GM18502 (cell line): ENCODE measurements around the gene NAGPA.
"Not testable (repeated sequence)": the region's sequence is repeated elsewhere in the genome, so short reads cannot be mapped to it uniquely, and the experiment has no call there.

Source experiments
- ATAC-seq: cut with Tn5 transposase; IDR thresholded peaks from one replicate; pipeline ENCODE4 v1.9.1; 2021; ENCODE audit warnings: mild to moderate bottlenecking; ENCODE audit not compliant: unreplicated experiment, poor library complexity

Gene NAGPA, protein sequence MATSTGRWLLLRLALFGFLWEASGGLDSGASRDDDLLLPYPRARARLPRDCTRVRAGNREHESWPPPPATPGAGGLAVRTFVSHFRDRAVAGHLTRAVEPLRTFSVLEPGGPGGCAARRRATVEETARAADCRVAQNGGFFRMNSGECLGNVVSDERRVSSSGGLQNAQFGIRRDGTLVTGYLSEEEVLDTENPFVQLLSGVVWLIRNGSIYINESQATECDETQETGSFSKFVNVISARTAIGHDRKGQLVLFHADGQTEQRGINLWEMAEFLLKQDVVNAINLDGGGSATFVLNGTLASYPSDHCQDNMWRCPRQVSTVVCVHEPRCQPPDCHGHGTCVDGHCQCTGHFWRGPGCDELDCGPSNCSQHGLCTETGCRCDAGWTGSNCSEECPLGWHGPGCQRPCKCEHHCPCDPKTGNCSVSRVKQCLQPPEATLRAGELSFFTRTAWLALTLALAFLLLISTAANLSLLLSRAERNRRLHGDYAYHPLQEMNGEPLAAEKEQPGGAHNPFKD

DNA sequence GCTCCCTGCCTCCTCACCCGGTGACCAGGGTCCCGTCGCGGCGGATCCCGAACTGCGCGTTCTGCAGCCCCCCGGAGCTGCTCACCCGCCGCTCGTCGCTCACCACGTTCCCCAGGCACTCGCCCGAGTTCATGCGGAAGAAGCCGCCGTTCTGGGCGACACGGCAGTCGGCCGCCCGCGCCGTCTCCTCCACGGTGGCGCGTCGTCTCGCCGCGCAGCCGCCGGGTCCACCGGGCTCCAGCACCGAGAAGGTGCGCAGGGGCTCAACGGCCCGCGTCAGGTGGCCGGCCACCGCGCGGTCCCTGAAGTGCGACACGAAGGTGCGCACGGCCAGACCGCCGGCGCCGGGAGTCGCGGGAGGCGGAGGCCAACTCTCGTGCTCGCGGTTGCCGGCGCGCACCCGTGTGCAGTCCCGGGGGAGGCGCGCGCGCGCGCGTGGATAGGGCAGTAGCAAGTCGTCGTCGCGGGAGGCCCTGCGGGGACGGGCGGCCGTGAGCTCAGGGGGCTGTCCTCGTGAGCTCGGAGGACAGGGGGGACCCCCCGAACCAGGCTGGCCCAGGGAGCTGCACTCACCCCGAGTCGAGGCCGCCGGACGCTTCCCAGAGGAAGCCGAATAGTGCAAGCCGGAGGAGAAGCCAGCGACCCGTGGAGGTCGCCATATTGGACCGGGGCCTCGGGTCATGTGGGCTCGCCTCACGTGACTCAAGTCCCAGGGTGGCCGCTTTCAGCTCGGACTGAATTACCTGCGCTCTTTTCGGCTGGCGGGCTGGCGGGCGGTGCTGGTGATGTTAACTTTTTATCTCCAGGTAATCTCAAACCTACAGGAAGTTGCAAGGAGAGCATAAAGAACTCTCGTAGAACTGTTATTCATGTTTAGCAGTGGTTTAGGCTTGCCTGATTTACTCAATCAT lies at the start of gene NAGPA:
TSS of gene NAGPA (minus strand) at position 680 of the 911 bp plus-strand sequence. CDS start at position 659, 21 bp downstream.
- ATAC-seq, result peak; percentile 92

DNA sequence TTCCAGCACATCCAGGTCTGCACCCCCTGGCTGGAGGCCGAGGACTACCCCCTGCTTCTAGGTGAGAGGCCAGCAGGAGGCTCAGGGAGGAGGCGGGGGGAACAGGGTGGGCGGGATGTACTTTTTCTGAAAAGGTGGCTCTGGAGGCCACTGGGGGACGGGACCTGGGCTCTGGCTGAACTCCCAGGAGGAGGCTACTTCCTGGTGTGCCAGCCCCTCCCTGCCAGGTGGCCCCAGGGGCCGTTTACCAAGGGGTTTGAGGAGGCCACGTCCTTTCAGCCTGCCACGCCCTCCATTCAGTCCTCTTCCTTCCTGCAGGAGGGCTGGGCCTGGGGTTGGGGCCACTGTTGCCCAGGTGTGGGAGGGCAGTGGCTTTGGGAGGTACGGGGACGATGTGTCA lies 47.3 kb upstream of the NAGPA start:
- ATAC-seq, result not testable (repeated sequence)

DNA sequence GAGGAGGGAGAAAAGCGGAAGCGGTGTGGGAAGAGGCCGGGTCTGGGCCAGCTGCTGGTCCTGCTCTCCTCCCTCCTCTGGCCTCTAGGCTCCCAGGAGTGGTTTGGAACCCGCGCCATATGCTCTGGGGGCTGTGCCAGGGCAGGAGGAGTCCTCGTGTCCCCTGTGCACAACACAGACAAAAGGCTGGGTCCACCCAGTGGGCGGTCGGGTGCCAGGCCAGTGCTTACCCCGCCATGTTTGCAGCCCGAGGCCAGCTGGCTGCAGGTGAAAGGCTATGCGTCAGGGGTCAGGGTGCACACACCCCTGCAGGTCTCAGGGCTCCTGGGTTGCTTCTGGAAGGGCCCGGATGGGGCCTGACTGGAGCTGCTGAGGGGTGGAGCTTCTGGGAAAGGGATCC lies 46.7 kb upstream of the NAGPA start:
- not testable (repeated sequence) for ATAC-seq

DNA sequence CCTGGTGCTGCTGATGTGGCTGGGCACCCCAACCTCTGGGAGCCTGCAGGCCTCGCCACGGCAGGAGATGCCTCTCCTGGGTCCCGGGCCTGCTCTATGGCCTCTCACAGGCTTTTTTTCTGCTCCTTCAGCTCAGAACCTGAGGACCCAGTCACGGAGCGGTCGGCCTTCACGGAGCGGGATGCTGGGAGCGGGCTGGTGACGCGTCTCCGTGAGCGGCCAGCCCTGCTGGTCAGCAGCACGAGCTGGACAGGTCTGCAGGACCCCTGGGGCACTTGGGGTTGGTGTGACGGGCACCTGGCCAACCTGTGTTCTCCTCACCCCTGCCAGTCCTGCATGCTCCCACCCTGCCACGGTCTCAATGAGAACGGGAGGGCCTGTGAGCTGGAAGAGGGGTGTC lies 44.9 kb upstream of the NAGPA start:
- ATAC-seq, result no peak

DNA sequence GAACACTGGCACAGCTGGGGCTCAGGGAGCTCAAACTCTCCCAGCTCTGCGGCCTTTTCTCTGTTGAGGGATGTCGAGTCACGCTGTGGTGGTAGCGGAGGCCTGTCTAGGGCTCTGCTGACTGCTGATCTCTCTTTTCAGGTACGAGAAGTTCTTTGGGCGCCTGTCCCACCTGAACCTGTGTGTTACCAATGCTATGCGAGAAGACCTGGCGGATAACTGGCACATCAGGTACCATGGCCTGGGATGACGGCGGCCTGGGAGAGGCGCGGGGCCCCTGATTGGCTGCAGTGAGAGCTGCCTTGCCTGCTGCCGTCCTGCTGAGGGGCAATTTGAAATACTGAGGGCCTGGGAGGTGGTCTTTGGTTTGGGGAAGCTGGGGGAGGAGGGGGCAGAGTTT lies 43.6 kb upstream of the NAGPA start:
- ATAC-seq, result no peak

DNA sequence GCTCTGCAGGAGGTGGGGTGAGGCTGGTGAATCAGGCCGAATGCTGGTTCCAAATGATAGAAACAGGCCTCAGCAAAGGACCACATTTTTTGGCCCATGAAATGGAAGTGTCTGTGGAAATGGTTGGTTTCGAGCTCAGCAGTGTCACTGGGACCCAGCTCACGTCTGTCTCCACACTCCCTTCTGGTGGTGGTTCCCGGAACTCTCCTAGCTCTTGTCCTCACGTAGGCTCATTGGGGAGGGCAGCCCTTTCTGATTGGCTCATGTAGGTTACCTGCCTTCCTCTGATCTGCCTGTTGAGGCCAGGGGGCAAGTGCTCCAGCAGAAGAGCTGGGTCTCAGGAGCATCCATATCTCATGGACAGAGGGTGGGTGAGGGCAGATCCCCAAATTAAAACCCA lies 41.9 kb upstream of the NAGPA start:
- no peak for ATAC-seq

DNA sequence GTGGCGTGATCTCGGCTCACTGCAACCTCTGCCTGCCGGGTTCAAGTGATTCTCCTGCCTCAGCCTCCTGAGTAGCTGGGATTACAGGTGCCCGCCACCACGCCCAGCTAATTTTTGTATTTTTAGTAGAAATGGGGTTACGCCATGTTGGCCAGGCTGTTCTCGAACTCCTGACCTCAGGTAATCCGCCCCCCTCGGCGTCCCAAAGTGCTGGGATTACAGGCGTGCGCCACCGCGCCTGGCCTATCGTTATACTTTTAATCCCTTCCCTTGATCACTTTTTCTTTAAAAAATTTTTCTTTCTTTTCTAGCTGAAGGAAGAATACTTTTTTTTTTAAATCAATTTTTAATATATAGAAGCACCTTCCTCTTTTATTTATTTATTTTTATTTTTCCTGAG lies 40.0 kb upstream of the NAGPA start:
- ATAC-seq, result not testable (repeated sequence)

DNA sequence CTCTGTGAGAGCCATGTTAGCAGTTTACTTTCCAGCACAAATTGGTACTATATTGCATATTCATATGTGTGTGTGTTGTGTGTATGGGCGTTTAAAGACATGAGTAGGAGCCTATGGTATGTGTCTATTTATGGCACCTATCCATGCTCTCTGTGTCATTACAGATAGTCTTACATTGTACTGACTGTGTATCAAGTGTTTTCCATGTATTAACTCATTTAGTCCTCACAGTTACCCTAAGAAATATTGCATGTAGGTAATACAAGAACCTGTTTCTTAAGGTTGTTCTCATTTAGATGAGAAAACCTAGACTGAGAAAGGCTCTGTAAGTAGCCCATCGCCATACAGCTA lies 39.5 kb upstream of the NAGPA start:
- ATAC-seq, result no peak

DNA sequence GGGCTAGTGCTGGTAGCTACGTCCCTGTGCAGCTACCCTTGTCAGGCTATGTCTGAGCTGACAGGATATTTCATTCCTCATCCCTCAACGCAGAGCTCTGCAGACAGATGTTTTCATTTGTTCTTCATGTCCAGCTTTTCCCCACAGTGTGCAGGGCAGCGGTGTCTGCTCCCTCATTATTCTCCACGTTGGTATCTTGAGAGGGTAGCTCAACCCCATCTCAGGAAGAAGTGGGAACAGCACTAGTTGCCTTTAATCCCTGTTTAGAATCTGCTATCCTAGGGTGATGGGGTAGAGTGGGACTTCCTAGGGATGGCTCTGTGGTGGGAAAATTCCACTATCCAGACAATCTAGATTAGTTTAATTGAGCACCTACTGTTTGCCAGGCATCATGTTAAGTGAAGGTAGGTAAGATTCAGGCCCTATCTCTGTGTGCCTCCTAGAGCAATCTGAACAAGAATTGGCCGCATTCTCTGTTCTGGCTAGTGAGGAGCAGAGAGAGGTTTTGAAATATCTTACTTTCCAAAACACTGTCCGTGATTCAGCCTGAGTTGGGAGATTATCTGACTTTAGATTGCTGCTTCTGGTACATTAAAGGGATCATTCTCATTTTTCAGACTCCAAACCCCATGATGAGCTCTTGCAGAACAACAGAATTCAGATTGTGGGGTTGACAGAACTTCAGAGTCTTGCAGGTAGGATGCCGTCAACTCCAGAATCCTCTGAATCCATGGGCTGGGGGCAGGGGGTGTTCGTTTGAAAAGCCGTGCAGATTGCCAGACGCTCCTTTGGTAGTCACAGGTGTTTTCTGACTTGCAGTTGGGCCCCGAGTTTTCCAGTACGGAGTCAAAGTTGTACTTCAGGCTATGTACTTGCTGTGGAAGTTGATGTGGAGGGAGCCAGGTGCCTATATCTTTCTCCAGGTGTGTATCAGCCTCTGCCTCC lies 38.9 kb upstream of the NAGPA start:
- no peak for ATAC-seq

DNA sequence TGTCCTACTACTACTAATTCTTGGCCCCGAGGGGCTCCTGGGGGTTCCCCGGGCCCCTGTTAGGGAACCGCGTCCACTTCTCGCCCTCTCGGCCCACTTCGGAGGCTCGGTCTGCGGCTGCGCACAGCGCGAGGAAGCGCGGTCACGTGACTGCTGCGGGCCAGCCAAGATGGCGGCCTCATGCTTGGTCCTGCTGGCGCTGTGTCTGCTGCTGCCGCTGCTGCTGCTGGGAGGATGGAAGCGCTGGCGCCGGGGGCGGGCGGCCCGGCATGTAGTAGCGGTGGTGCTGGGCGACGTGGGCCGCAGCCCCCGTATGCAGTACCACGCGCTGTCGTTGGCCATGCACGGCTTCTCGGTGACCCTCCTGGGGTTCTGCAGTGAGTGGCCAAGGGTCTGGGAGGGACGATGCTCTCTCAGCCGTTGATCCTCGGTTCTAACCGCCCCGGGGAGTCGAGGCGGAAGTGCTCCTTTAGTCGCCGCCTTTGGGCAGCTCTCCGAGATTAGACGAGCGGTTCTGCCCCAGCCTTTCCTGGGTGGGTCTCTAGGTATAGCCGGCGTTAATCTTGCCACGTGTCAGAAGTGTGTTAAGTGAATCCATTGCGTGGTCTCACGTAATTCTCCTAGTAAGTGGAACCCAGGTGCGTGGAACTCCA lies 38.1 kb upstream of the NAGPA start, which contains the start of gene ALG1:
TSS of gene ALG1 (plus strand) at position 163 of the 653 bp plus-strand sequence. CDS start at position 170, 7 bp downstream.
- ATAC-seq, result peak; percentile 85

DNA sequence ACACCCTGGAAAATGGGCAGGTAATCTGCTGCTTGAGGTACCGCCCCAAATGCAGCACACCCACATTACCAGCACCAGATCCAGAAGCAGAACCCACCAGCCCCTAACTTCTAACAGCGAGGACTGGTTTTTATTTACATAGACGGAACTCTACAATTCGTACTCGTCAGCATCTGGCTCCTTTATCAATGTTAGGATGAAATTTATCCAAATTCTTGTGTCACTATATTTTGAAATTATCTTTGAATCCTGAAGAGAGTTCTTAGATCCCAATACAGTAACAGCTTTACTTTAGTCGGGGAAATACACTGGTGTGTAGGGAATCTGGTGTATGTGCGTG lies 37.6 kb upstream of the NAGPA start:
- no peak for ATAC-seq

DNA sequence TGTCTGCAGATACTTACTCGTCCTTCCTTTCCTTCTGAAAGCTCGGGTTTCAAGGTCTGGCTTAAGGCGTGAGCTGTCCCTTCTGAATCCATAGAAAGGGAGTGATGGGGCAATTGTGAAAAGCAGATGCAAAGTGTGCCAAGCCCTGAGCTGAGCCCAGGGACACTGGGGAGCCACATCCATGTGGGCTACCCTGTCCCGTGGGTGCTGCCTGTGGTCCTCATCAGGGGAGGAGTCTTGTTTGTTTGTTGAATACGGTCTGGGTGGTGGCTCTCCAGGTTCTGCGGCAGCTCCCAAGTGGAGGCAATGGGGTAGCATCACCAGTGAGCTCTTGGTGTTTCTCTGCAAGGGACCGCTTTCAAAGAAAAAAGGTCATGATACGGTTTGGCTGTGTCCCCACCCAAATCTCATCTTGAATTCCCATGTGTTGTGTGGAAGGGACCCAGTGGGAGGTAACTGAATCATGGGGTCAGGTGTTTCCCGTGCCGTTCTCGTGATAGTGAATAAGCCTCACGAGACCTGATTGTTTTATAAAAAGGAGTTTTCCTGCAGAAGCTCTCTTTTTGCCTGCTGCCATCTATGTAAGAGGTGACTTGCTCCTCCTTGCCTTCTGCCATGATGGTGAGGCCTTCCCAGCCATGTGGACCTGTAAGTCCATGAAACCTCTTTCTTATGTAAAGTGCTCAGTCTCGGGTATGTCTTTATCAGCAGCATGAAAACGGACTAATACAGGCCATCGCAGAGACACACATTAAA lies 36.9 kb upstream of the NAGPA start:
- no peak for ATAC-seq

DNA sequence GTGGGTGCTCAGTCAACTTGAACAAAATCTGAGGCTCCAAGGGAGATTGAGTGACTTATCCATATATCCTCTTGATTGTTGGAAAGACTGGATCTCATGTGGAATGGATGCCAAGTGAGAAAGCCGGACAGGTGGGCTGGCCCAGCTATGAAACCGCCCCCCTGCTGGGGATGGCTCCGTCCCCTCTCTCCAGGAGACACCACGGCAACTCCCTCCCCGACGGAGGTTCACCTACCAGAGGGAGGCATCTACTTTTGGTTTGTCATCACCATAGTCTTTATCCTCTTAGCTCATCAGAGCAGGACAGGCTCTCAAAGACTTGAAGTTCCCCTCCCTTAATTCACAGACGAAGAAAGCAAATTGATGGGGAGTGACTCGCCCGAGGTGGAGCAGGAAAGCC lies 36.1 kb upstream of the NAGPA start:
- ATAC-seq, result no peak

DNA sequence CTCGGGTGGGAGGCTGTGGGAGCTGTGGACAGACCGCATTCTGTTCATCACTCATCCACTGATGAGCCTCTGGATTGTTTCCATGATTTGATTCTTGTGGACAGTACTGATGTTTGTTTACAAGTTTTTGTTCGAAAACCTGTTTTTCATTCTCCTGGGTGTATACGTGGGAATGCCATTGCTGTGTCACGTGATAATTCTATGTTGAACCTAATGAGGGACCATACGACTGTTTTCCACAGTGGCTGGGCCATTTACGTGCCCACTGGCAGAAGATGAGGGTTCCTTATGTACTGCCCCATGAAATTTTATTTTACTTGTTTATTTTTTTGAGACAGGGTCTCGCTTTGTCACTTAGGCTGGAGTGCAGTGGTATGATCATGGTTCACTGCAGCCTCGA lies 35.3 kb upstream of the NAGPA start:
- ATAC-seq, result no peak

DNA sequence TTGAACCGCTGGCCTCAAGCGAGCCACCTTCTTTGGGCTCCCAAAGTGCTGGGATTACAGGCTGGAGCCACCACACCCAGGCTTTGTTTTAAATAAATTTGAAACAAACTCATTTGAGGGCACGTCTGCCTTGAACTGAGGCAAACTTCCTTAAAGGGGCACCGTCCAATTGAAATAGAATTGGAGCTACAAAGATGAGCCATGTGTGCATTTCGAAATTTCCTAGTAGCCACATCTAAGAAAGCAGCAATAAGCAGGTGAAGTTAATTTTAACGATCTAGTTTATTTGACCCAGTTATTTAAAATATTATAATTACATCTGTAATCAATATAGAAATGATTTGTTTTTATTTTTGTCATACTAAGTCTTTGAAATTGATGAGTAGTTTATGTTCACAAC lies 32.8 kb upstream of the NAGPA start:
- no peak for ATAC-seq

DNA sequence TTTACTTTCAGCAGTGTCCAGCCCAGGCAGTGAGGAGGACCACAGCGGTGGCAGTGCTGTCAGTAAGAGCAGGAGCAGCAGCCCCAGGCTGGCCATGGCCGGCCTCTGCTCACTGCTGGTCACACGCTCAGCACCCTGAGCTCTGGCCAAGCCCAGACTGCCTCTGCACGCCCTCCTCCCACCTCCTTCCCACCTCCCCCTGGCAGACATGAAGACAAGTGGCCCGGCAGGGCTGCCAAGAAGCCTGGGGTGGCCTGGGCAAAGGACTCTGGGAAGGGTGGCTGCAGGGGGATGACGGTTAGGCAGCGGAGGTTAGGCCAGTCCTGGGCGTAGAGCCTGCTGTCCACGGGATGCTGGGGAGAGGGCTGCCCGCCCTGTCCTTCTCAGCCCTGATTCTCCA lies 32.1 kb upstream of the NAGPA start, which contains the start of gene C16orf89:
TSS of gene C16orf89 (minus strand) at position 144 of the 400 bp plus-strand sequence. CDS start at position 96, 48 bp downstream.
- ATAC-seq, result no peak

DNA sequence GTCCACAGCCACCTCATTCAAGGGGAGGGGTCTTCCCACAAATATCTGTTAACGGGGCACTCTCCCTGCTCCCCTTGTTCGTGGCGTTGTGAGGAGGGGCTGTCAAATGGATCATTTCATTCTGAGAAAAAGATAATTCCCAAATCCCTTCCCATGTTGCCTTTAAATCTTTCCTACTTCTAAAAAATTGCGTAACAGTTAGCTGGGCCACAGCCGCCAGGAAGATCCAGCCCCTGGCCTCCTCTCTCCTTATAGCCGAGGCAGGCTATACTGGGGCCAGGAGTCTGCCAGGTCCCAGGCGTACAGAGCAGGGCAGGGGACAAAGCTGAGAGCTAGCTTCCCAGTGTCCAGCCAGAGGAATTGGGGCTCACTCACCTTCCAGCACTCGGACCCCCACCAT lies 31.6 kb upstream of the NAGPA start:
- no peak for ATAC-seq

DNA sequence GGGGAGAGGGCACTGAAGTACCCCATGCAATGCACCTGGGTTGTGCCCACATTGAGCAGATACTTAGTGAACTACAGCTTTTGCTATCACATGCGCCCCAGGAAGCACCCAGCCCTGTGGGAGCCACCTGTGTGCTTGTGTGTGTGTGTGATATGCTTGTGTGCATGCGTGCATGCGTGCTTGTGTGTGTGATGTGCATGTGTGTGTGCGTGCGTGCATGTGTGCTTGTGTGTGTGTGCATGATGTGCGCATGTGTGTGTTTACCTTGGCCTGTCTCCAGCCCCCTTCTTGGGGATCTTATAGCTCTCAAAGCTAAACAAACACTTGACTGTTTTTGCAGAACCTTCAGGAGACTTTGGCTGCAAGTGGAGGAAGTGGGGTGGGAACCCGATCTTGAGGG lies 31.2 kb upstream of the NAGPA start:
- no peak for ATAC-seq
